Stimulated activated memory B cell treated with anti-CD40 and anti-IgM and Interleukin-4, amounts not matched to agents 10 μg/mL and 1 μg/mL and 100 μg/mL, for 72 hours (primary cell): ENCODE results near the gene PTPRN2.
"Not testable (repeated sequence)": the region's sequence is repeated elsewhere in the genome, so short reads cannot be mapped to it uniquely, and the experiment has no call there.

Experiments
- ATAC-seq: fragments of 150-1000 bp; cut with Tn5 transposase; 2 replicates; pipeline ENCODE4 v1.10.0; 2021
- H3K27ac Mint-ChIP-seq: one replicate; pipeline ENCODE4 v1.8.0; 2022; ENCODE audit warnings: mild to moderate bottlenecking, mixed read lengths
- H3K27me3 Mint-ChIP-seq: one replicate; pipeline ENCODE4 v1.8.0; 2022; ENCODE audit warnings: mixed read lengths
- H3K36me3 Mint-ChIP-seq: one replicate; pipeline ENCODE4 v1.8.0; 2022; ENCODE audit warnings: mixed read lengths
- H3K4me1 Mint-ChIP-seq: one replicate; pipeline ENCODE4 v1.8.0; 2022; ENCODE audit warnings: mixed read lengths
- H3K4me3 Mint-ChIP-seq: one replicate; pipeline ENCODE4 v1.8.0; 2022; ENCODE audit warnings: mild to moderate bottlenecking, moderate library complexity, mixed read lengths
- H3K9me3 Mint-ChIP-seq: one replicate; pipeline ENCODE4 v1.8.0; 2022; ENCODE audit warnings: mixed read lengths

Gene PTPRN2

DNA sequence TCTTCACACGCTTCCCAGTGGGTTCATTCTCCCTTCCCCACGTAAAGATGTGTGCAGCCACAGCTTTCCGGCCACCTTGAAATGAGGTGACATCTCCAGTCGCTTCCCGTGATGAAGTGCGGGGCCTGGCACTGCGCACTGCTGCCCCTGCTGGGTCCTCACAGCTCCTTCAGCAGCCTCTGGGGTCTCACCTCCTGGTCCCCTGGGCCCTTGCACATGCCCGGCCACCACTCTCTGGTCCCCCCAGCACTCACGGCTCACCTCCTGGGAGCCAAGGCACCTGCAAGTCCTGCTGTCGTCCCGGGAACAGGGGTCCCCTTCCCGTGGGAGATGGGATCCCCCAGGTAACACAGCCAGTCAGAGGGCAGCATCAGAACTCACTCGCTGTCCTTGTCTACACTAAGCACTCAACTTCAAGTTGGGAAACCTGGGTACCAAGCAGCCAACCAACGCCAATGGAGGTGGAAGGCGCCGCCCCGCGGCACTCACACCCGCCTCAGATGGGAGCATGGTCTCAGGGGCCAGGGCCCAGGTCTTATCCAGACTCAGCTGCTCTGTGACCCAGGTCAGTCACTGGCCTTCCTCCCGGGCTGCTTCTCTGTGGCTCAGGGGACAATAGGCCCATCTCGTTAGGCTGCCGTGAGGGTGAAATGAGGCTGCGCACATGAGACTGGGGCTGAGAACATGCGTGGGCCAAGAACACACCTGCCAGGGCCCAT lies 176.2 kb downstream of the PTPRN2 start:
- ATAC-seq, result no peak
- H3K4me3 Mint-ChIP-seq, result no peak overlapping the region
- H3K27me3 Mint-ChIP-seq, result peaks cover 12% of the 10 kb centered on the region
- H3K9me3 Mint-ChIP-seq, result no peaks in the 10 kb centered on the region
- H3K4me1 Mint-ChIP-seq, result no peaks in the 10 kb centered on the region
- H3K36me3 Mint-ChIP-seq, result no peaks in the 10 kb centered on the region
- H3K27ac Mint-ChIP-seq, result no peak overlapping the region

DNA sequence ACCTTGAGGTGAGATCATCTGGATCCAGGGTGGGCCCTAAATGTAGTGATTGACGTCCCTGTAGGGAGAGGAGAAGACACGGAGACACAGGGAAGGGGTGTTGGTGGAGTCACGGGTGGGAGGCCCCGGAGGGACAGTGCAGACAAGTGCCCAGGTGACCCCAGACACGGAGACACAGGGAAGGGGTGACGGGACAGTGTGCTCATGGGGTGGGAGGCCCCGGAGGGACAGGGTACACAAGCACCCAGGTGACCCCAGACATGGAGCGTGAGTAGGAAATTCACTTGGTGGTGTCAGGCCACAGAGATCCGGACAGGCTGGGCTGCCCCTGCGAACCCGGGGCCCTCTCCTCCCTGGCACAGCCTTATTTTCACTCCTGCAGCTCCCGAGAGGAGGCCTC lies 176.9 kb downstream of the PTPRN2 start:
- Mint-ChIP-seq H3K27ac (no peak overlapping the region), H3K27me3 (peaks cover 12% of the 10 kb centered on the region), H3K4me1 (no peaks in the 10 kb centered on the region), H3K9me3 (no peaks in the 10 kb centered on the region), H3K4me3 (no peak overlapping the region), H3K36me3 (no peaks in the 10 kb centered on the region)
- peak; percentile 65 for ATAC-seq

DNA sequence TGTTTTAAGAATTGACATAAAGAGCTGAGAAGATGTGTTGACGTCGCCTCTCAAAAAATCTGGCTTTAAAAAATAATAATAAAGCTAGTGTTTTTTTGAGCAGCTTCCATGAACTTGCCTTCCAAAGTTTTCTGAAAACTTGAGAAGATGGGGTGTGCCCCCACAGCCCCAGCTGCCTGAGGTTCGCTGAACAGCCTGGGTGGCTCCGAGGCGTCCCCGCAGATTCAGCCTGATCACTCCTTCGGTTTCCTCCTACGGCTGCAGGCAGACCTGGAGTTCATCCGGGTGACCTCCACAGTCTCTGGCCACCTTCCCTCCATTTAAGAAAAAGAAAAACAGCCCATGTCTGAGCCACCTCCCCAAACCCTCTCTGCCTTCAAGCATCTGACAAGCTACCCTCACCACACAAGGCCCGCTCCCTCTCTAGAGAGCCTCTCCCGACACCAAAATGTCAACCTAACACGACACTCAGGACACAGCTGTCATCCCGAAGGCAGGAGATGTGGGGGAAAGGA lies 177.8 kb downstream of the PTPRN2 start:
- ATAC-seq, result no peak
- Mint-ChIP-seq H3K4me3 (no peak overlapping the region), H3K27ac (no peak overlapping the region), H3K36me3 (no peaks in the 10 kb centered on the region), H3K9me3 (no peaks in the 10 kb centered on the region), H3K27me3 (peaks cover 12% of the 10 kb centered on the region), H3K4me1 (no peaks in the 10 kb centered on the region)

GRCh38 chr7:158409120-158409519 lies 178.5 kb downstream of the PTPRN2 start:
- Mint-ChIP-seq H3K4me1 (no peaks in the 10 kb centered on the region), H3K27ac (no peak overlapping the region)

GRCh38 chr7:158408318-158408920 lies 179.2 kb downstream of the PTPRN2 start:
- no peak for ATAC-seq
- Mint-ChIP-seq H3K4me3 (no peak overlapping the region), H3K4me1 (no peaks in the 10 kb centered on the region), H3K27ac (no peak overlapping the region), H3K9me3 (no peaks in the 10 kb centered on the region), H3K36me3 (no peaks in the 10 kb centered on the region), H3K27me3 (peaks cover 12% of the 10 kb centered on the region)

More at GRCh38 chr7:158409120-158409519, 178.5 kb downstream of the PTPRN2 start:
- ATAC-seq, result no peak
- peaks cover 12% of the 10 kb centered on the region for H3K27me3 Mint-ChIP-seq
- no peak overlapping the region for H3K4me3 Mint-ChIP-seq
- no peaks in the 10 kb centered on the region for H3K36me3 Mint-ChIP-seq
- no peaks in the 10 kb centered on the region for H3K9me3 Mint-ChIP-seq

DNA sequence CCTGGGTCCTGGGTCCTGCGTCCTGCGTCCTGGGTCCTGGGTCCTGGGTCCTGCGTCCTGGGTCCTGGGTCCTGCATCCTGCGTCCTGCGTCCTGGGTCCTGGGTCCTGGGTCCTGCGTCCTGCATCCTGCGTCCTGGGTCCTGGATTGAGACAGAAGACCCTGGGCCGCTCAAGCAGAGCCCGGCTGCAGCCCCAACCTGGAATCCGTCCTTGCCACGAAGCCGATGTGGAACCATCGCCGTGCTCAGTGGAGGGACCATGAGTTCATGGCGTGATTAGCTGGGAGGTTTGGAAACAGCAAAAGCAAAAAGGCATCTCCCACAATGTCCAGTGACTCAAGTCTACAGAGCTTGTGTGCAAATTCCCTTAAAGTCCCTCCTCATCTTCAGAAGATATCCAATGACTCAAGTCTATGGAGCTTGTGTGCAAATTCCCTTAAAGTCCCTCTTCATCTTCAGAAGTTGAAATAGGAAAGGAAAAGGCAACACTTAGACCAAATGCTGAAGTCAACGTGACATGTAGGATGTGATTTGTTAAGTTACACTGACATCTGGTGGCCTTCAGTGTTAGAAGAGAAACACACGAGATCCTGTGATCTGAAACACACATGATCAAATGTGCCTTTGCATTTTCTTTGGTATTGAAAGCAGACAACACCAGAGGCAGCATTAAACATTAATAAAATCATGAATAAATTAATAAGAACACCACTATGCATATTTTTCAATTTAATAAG lies 179.9 kb downstream of the PTPRN2 start:
- no peak overlapping the region for H3K4me3 Mint-ChIP-seq
- H3K36me3 Mint-ChIP-seq, result no peaks in the 10 kb centered on the region
- ATAC-seq, result no peak
- H3K4me1 Mint-ChIP-seq, result no peaks in the 10 kb centered on the region
- no peak overlapping the region for H3K27ac Mint-ChIP-seq
- peaks cover 12% of the 10 kb centered on the region for H3K27me3 Mint-ChIP-seq
- no peaks in the 10 kb centered on the region for H3K9me3 Mint-ChIP-seq

DNA sequence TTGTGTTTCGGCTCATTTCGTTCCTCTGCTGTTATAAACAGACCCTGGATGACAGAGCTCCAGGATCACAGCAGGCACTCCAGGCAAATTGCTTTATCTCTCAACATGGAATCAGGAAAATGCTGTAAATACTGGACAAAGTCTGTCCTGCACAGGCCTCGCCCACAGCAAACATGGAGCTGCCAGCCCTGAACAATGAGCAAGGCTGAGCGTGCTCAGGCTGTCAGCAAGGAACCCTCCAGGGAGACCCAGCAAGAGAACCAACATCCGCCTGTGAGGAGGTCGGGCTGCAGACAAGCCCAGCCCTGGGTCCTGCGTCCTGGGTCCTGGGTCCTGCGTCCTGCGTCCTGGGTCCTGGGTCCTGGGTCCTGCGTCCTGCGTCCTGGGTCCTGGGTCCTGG lies 180.8 kb downstream of the PTPRN2 start:
- no peaks in the 10 kb centered on the region for H3K9me3 Mint-ChIP-seq
- no peak for ATAC-seq
- no peak overlapping the region for H3K27ac Mint-ChIP-seq
- H3K27me3 Mint-ChIP-seq, result peaks cover 17% of the 10 kb centered on the region
- H3K4me1 Mint-ChIP-seq, result no peaks in the 10 kb centered on the region
- H3K4me3 Mint-ChIP-seq, result no peak overlapping the region
- no peaks in the 10 kb centered on the region for H3K36me3 Mint-ChIP-seq

DNA sequence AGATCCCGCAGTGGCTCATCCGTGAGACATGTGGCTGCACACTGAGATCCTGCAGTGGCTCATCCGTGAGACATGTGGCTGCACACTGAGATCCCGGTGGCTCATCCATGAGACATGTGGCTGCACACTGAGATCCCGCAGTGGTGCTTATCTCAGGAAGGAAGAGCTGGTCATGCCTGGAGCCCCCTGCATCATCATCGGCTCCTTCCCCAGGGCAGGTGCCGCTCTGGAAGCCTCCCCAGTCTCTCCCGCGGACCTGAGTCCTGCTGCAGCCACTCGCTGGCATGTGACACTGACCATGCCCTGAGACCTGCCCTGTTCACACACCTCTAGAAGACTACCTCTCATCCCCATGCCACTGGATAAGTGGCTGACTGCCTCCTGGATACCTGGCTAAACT lies 181.3 kb downstream of the PTPRN2 start:
- Mint-ChIP-seq H3K27ac (no peak overlapping the region), H3K9me3 (no peaks in the 10 kb centered on the region), H3K27me3 (peaks cover 21% of the 10 kb centered on the region), H3K4me1 (no peaks in the 10 kb centered on the region), H3K4me3 (no peak overlapping the region), H3K36me3 (no peaks in the 10 kb centered on the region)
- no peak for ATAC-seq

GRCh38 chr7:158405771-158406170 lies 181.9 kb downstream of the PTPRN2 start:
- ATAC-seq, H3K27ac Mint-ChIP-seq, H3K4me3 Mint-ChIP-seq, H3K36me3 Mint-ChIP-seq, H3K9me3 Mint-ChIP-seq, H3K4me1 Mint-ChIP-seq: not testable (repeated sequence)
- peaks cover 23% of the 10 kb centered on the region for H3K27me3 Mint-ChIP-seq

DNA sequence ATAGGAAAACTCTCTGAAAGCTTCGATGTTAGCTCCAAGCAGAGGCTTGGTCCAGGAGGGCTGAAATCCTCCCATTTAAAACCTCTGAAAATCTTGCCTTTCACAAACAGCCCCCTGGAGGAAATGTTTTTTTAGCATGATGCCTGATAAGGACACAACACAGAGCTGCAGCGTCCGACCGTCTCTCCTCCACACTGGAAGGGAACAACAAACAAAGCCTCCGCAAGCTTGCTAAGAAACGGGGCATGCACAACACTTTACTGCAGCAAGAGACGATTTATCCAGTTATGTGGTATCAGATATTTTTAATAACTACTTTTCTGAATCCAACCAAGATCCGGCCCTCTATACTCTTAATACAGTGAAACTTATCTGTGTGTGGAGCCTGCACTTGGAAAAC lies 182.3 kb downstream of the PTPRN2 start:
- ATAC-seq, result no peak
- Mint-ChIP-seq H3K36me3 (no peaks in the 10 kb centered on the region), H3K4me3 (no peak overlapping the region), H3K9me3 (no peaks in the 10 kb centered on the region), H3K4me1 (no peaks in the 10 kb centered on the region), H3K27ac (no peak overlapping the region), H3K27me3 (peaks cover 19% of the 10 kb centered on the region)

DNA sequence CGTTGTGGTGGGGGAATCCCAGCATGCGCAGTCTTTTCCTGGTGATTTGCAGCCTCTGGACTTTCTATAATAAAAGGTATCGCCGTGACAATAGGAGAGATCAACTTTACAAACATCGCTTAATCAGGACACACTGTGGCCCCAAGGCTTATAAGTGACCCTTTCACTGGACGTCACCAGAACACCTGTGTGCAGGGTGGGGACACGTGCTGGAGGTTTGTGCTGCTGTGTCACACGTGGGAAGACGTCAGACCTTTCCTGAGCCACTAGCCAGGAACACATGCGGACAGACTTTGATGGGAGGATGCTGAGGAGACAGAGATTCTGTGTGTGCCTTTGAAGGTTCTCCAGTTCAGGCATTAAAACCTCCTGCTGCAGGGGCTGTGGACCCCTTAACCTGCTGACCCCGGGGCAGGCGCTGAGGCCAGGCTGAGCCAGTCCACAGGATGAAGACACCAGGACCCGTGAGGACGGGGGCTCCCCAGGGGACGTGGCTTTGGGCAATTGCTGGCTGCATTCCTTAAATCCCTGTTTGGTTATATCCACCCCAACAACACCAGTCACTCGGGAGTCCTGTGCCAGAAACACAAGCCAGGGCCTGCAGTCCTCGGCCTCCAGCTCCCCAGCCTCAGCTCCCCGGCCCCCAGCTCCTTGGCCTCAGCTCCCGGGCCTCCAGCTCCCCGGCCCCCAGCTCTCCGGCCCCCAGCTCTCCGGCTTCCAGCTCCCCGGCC lies 183.4 kb downstream of the PTPRN2 start:
- no peaks in the 10 kb centered on the region for H3K4me1 Mint-ChIP-seq
- H3K27ac Mint-ChIP-seq, result no peak overlapping the region
- H3K9me3 Mint-ChIP-seq, result peaks cover 3% of the 10 kb centered on the region
- H3K27me3 Mint-ChIP-seq, result peaks cover 12% of the 10 kb centered on the region
- H3K36me3 Mint-ChIP-seq, result no peaks in the 10 kb centered on the region
- no peak for ATAC-seq
- H3K4me3 Mint-ChIP-seq, result no peak overlapping the region

GRCh38 chr7:158403013-158403821 lies 184.4 kb downstream of the PTPRN2 start:
- Mint-ChIP-seq H3K4me1 (no peaks in the 10 kb centered on the region), H3K4me3 (no peak overlapping the region), H3K27me3 (peaks cover 12% of the 10 kb centered on the region), H3K36me3 (no peaks in the 10 kb centered on the region), H3K9me3 (peaks cover 9% of the 10 kb centered on the region), H3K27ac (no peak overlapping the region)
- no peak for ATAC-seq

DNA sequence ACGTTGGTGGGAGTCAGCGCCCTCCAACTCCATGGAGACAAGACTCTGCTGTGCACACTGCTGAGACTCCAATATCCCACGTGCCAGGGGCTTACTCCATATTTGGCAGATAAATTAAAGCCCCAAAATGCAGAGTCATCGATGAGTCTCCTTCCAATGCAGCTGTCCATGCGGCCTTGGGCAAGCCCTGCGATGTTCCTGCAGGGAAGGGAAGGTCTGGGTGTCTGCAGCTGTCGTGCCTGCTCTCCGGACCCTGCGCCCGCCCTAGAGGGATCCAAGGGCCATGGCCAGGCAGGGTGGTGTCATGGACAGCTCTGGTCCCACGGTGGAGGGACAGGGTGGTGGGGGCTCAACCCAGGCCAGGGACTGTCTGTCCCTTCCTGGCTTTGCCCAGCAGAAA lies 185.2 kb downstream of the PTPRN2 start:
- Mint-ChIP-seq H3K27ac (no peak overlapping the region), H3K4me3 (no peak overlapping the region), H3K4me1 (no peaks in the 10 kb centered on the region), H3K36me3 (no peaks in the 10 kb centered on the region), H3K9me3 (peaks cover 9% of the 10 kb centered on the region), H3K27me3 (peaks cover 12% of the 10 kb centered on the region)
- ATAC-seq, result no peak

- Mint-ChIP-seq H3K9me3 (peaks cover 9% of the 10 kb centered on the region), H3K27me3 (peaks cover 12% of the 10 kb centered on the region), H3K27ac (no peak overlapping the region), H3K4me3 (no peak overlapping the region), H3K4me1 (no peaks in the 10 kb centered on the region), H3K36me3 (no peaks in the 10 kb centered on the region)
- ATAC-seq, result no peak
Observed at GRCh38 chr7:158401826-158402225, 185.8 kb downstream of the PTPRN2 start.
